Retinal pigment epithelial cell (primary cell): ENCODE data around the gene ADCY7.

Experiments
- DNase-seq: peaks from one replicate; pipeline ENCODE4 v3.0.0-alpha.2; 2010; ENCODE audit warnings: low read depth
- H3K4me3 ChIP-seq: 2 replicates; pipeline ENCODE4 v1.5.1; 2011; ENCODE audit warnings: mild to moderate bottlenecking, low read length, control low read depth, moderate library complexity
- TF ChIP-seq, protein P1 (sequence below): conservative IDR thresholded peaks from 2 replicates; pipeline ENCODE4 v1.5.1; 2011; ENCODE audit warnings: low read depth, low read length, control low read depth, inconsistent platforms

The ADCY7 gene

DNA sequence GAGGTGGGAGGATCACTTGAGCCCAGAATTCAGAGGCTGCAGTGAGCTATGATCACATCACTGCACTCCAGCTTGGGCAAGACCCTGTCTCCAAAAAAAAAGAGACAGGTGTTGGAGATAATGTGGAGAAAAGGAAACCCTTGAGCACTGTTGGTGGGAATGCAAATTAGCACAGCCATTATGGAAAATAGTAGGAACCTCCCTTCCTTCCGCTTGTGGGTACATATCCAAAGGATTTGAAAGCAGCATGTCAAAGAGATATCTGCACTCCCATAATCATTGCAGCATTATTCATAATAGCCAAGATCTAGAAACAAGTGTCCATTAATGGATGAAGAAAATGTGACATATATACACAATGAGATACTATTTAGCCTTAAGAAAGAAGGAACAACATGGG lies 9.7 kb upstream of the ADCY7 start:
- H3K4me3 ChIP-seq: no peak overlapping the region
- TF ChIP-seq, protein P1, sequence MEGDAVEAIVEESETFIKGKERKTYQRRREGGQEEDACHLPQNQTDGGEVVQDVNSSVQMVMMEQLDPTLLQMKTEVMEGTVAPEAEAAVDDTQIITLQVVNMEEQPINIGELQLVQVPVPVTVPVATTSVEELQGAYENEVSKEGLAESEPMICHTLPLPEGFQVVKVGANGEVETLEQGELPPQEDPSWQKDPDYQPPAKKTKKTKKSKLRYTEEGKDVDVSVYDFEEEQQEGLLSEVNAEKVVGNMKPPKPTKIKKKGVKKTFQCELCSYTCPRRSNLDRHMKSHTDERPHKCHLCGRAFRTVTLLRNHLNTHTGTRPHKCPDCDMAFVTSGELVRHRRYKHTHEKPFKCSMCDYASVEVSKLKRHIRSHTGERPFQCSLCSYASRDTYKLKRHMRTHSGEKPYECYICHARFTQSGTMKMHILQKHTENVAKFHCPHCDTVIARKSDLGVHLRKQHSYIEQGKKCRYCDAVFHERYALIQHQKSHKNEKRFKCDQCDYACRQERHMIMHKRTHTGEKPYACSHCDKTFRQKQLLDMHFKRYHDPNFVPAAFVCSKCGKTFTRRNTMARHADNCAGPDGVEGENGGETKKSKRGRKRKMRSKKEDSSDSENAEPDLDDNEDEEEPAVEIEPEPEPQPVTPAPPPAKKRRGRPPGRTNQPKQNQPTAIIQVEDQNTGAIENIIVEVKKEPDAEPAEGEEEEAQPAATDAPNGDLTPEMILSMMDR: no peak
- no peak for DNase-seq

DNA sequence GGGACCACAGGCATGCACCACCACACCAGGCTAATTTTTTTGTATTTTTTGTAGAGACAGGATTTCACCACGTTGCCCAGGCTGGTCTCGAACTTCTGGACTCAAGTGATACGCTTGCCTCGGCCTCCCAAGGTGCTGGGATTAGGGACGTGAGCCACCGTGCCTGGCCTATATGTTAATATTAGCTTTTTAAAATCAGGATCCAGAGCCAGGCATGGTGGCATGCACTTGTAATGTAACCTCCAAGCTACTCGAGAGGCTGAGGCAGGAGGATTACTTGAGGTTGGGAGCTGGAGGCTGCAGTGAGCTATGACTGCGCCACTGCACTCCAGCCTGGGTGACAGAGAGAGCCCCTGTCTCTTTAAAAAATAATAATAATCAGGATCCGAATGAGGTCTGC lies 8.5 kb upstream of the ADCY7 start:
- no peak overlapping the region for H3K4me3 ChIP-seq
- TF ChIP-seq, protein P1: no peak
- DNase-seq: no peak

DNA sequence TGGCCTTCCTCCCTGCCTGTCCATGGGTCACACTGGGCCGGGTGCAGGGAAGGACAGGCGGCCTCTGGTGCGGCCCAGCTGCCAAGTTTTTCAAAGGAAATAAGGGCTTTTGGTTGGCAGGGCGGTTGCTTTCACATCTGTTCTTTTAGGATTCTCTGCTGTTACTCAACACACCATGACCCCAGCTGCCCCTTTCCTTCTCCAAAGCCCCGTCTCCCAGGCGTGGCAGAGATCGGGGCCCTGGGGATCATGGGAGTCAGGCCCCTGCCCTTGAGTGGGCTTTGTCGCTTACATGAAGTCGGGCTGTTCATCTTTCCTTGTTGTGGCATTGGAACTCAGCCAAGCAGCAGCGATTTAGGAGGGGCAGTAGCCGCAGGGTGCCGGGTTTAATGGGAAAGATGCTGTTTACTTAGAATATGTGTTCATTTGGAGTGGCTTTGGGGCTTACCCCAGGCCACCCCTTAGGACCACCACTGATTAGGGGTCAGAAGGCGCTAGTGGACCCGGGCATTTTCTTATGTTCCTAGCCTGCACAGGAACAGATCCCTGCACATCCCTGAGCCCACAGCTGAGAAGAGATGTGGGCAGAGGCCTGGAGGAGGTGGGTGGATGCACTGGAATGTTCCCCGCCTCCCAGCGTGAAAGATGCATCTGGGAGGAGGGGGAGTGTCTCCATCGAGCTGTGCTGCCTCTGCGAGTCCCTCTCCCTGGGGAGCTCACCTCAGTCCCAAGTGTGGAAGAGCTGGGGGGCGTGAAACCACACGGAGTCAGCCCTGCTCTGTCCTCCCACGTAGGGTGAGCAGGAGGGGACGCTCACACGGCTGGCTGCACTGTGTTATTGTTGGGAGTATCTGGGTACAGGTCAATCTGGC lies 6.8 kb upstream of the ADCY7 start:
- DNase-seq: no peak
- no peak overlapping the region for H3K4me3 ChIP-seq
- TF ChIP-seq, protein P1: no peak

DNA sequence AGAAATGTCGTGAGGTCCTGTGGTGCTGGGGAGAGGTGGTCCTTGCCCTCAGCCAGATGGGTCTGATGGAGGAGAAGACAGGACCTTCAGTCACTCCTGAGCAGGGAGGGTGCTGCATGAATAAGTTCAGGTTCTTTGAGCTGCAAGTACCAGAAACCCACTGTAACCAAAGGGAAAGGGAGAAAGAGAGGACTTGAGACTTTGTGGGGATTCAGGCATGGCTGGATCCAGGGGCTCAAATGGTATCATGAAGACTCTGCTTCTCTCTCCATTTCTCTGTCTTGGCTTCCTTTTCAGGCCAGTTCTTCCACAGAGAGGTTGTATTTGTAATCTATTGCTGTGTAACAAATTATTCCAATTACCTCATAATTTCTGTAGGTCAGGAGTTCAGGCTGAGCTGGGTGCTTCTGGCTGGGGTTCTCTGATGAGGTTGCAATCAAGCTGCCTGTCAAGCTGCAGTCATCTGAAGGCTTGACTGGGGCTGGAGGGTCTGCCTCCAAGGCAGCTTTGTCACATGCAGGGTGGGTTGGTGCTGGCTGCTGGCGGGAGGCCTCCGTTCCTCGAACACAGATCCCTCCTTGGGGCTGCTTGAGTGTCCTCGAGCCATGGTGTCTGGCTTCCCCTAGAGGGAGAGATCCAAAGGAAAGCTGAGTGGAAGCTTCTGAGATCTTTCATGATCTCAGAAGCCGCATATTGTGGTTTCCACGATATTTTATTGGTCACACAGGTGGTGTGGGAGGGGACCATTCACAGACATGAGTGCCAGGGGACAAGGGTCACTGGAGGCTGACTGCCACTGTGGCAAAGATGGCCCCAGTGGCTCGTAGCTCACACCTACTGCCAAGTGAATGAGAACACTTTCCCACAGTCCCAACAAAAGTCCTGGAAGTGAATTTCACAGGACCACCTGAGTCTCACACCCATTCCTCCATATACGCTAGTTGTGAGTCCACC lies 5.9 kb upstream of the ADCY7 start:
- no peak for DNase-seq
- TF ChIP-seq, protein P1: no peak

DNA sequence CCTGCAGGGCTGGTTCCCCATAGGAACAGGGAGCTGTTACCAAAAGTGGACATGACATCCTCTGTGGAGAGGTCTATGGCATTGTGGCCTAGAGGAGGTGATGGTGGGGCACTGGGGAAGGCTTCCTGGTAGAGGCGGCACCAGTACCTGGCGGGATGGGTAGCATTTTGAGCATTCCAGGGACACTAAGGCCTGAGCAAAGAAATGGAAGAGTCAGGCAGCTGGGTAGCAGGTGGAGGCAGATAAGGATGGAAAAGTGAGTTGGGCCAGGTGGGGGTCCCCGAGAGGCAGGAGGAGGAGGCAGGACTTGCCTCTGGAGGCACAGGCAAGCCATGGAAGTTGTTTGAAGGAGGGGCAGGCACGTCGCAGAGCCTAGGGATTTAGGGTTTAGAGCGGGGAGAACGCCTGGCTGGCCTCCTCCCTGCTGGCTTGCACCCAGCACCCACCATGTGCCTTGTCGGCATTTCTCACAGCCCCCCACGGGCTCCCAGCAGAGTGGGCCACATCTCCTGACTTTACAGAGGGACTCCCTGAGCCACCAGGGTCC lies 5.1 kb upstream of the ADCY7 start:
- TF ChIP-seq, protein P1: no peak
- no peak for DNase-seq
- H3K4me3 ChIP-seq: no peak overlapping the region

More for the DNA sequence above, 5.9 kb upstream of the ADCY7 start:
- H3K4me3 ChIP-seq: no peak overlapping the region

DNA sequence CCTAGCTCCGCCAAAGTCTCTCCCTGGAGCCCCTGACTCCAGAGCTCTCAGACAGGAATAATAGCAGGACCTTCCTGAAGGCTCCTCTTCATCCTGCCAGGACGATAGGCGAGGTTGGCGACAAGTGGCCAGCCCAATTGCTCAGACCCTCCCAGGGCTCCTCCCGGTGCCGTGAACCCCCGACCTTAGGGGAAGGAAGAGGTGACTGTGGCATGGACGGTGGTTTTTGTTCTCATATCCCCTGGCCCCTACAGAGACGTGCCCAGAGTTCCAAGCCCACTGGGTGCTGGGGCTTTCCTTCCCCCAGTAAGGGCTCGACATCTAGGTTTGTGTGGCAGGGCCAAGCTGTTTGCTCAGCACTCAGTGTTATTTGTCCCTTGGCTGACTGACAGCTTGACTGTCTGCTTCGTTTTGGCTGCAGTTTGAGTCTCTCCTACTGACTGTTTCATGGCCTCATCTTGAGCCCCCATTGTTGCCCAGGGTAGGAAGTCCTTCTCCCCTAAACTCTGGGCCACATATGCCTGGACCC lies 4.6 kb upstream of the ADCY7 start:
- no peak overlapping the region for H3K4me3 ChIP-seq
- TF ChIP-seq, protein P1: no peak
- DNase-seq: no peak
